ENCODE data around the gene ZNF770. TPM values are rescaled to one million over a fixed set of nuclear protein-coding genes. Genes with fewer than 3 reads are reported as not detected.
"Not testable (repeated sequence)": the region's sequence is repeated elsewhere in the genome, so short reads cannot be mapped to it uniquely, and the experiment has no call there.

The ZNF770 gene
- total and polyA plus RNA-seq, 4 donors, result 32.5 to 78.8 (median 40.8) TPM

DNA sequence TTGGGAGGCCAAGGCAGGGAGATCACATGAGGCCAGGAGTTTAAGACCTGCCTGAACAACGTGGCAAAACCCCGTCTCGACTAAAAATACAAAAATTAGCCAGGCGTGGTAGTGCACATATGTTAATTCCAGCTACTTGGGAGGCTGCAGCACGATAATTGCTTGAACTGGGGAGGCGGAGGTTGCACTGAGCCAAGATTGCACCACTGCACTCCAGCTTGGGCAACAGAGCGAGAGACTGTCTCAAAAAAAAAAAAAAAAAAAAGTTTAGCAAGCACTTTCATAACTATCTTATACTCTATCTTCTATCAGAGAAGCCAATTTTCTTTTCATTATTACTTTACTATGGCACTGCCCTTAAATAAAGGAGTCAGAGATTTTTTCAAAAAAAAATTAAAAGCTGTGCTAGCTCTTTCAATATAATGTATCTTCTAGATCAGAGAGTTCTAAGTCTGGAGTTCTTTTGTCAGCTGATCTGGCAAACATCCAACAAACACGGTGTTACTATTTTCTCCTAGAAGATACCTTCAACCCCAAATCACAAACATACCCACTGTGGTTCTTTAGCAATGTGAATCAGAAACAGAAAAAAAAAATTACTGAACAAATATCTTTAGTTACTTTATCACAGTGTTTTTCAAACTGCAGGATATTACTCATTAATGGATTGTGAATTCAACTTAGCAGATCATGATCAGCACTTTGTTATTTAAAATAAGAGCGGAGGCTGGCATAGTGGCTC lies 3.0 kb downstream of the ZNF770 start:
- Histone ChIP-seq H3K27ac (ENCODE audit: low read depth, low read length) (no peak overlapping the region), H3K36me3 (ENCODE audit: control insufficient read depth, insufficient read depth, low read length) (no peaks in the 10 kb centered on the region), H3K4me1 (ENCODE audit: control insufficient read depth, insufficient read depth, low read length) (peaks cover 7% of the 10 kb centered on the region), H3K27me3 (ENCODE audit: control insufficient read depth, insufficient read depth, low read length) (no peaks in the 10 kb centered on the region), H3K9me3 (ENCODE audit: control insufficient read depth, insufficient read depth, low read length) (no peaks in the 10 kb centered on the region), H3K4me3 (ENCODE audit: low read depth, low read length) (no peak overlapping the region)
- no peak for DNase-seq (ENCODE audit: low read depth in 4 of 6, low spot score in 6 of 6)
- 69% methylated on average over 6 of the region's 9 CpGs for WGBS (ENCODE audit: insufficient coverage)

DNA sequence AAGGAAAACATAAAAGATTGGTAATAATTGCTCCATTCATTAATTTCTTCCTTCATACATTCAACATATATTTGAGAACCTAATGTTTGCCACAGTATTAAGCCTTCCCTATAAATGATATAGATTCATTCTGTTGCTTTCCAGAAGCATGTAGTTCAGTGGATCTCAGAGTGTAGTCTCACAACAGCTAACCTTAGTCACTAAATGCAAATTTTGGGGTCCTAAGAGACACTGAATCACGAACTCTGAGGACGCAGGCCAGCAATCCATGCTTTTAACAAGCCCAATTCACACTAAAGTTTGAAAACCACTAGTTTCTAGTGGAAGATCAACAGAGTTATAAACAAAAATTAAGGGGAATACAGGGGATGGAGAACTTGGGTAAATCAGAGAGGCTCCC lies 11.3 kb downstream of the ZNF770 start:
- H3K27me3 ChIP-seq (ENCODE audit: control insufficient read depth, insufficient read depth, low read length), result no peaks in the 10 kb centered on the region
- H3K4me1 ChIP-seq (ENCODE audit: control insufficient read depth, insufficient read depth, low read length), result no peaks in the 10 kb centered on the region
- WGBS (ENCODE audit: insufficient coverage), result no CpG with 5 or more reads among the region's 2 CpGs
- no peaks in the 10 kb centered on the region for H3K9me3 ChIP-seq (ENCODE audit: control insufficient read depth, insufficient read depth, low read length)
- H3K36me3 ChIP-seq (ENCODE audit: control insufficient read depth, insufficient read depth, low read length), result no peaks in the 10 kb centered on the region
- H3K4me3 ChIP-seq (ENCODE audit: low read depth, low read length), result no peak overlapping the region
- no peak overlapping the region for H3K27ac ChIP-seq (ENCODE audit: low read depth, low read length)
- no peak for DNase-seq (ENCODE audit: low read depth in 4 of 6, low spot score in 6 of 6)

DNA sequence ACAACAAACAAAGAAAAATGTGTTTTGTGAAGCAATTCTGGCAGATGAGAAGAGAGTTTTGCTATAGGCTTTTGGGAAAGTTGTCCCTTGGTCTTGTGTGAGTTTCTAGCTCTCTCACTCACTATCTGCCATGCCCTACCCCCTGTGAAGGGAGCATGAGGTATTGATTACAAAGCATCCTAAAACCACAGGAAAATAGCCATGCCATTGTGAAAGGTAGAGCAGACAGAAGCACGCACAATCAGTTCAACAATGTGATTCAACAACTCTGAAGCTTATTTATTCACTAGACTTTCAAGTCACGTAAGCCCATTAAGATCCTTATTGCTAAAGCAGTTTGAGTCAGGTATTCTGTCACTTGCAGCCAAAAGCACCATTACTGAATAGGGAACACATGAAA lies 12.0 kb downstream of the ZNF770 start:
- H3K4me3 ChIP-seq (ENCODE audit: low read depth, low read length), result no peak overlapping the region
- no peaks in the 10 kb centered on the region for H3K36me3 ChIP-seq (ENCODE audit: control insufficient read depth, insufficient read depth, low read length)
- H3K4me1 ChIP-seq (ENCODE audit: control insufficient read depth, insufficient read depth, low read length), result no peaks in the 10 kb centered on the region
- no peak overlapping the region for H3K27ac ChIP-seq (ENCODE audit: low read depth, low read length)
- 86% methylated on average over 1 of the region's 2 CpGs for WGBS (ENCODE audit: insufficient coverage)
- H3K27me3 ChIP-seq (ENCODE audit: control insufficient read depth, insufficient read depth, low read length), result no peaks in the 10 kb centered on the region
- H3K9me3 ChIP-seq (ENCODE audit: control insufficient read depth, insufficient read depth, low read length), result no peaks in the 10 kb centered on the region
- DNase-seq (ENCODE audit: low read depth in 4 of 6, low spot score in 6 of 6), result no peak

- Histone ChIP-seq H3K4me1 (ENCODE audit: control insufficient read depth, insufficient read depth, low read length) (peaks cover 4% of the 10 kb centered on the region), H3K9me3 (ENCODE audit: control insufficient read depth, insufficient read depth, low read length) (no peaks in the 10 kb centered on the region), H3K27ac (ENCODE audit: low read depth, low read length) (no peak overlapping the region), H3K4me3 (ENCODE audit: low read depth, low read length) (no peak overlapping the region), H3K27me3 (ENCODE audit: control insufficient read depth, insufficient read depth, low read length) (no peaks in the 10 kb centered on the region), H3K36me3 (ENCODE audit: control insufficient read depth, insufficient read depth, low read length) (no peaks in the 10 kb centered on the region)
- 100% methylated on average over 1 of the region's 2 CpGs for WGBS (ENCODE audit: insufficient coverage)
- DNase-seq (ENCODE audit: low read depth in 4 of 6, low spot score in 6 of 6), result no peak
Measured at GRCh38 chr15:34973512-34973911, 14.6 kb downstream of the ZNF770 start.

- H3K9me3 ChIP-seq (ENCODE audit: control insufficient read depth, insufficient read depth, low read length); DNase-seq (ENCODE audit: low read depth in 4 of 6, low spot score in 6 of 6); H3K36me3 ChIP-seq (ENCODE audit: control insufficient read depth, insufficient read depth, low read length); H3K27me3 ChIP-seq (ENCODE audit: control insufficient read depth, insufficient read depth, low read length); H3K27ac ChIP-seq (ENCODE audit: low read depth, low read length): not testable (repeated sequence)
- H3K4me3 ChIP-seq (ENCODE audit: low read depth, low read length), result peak overlapping the region; percentile 98
- WGBS (ENCODE audit: insufficient coverage), result 68% methylated on average over 13 of the region's 21 CpGs
- peaks cover 13% of the 10 kb centered on the region for H3K4me1 ChIP-seq (ENCODE audit: control insufficient read depth, insufficient read depth, low read length)
Measured at GRCh38 chr15:34970098-34970643, 17.9 kb downstream of the ZNF770 start.

DNA sequence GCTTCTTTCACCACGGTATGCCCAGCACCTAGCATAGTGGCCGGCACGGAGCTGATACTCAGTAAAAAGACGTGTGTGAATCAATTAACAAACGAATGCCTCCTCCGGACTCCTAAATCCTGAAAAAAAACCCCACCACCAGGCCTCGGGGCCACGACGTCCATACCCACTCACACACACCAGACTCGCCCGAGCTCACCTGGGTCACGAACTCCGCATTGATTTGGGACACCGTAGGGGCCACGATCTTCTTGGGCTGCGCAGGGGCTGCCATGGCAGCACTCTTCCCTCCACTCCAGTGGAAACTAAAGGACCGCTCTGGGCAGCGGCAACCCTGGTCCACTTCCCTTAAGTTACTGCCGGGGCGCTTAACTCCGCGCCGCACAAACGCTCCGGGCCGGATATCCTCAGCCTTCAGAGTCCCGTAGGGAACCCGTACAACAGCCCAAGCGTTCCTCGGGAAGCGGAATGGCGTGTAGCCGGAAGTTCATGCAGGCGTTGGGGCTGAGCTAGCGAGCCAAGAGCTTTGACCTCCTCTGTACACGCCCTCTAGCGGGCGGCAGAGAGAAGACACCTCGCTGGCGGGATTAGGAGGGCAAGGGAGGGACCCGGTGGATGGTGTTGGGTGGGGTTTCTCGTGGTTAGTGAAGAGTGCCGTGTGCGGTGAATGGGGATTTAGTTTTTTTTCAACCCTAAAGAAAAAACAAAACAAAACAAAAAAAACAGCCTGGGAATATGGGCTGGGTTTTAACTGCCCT lies 18.6 kb downstream of the ZNF770 start, which contains the start of gene AQR:
Gene AQR (minus strand): TSS at position 403 of the 758 bp plus-strand sequence. CDS start 129 bp downstream, at position 274.
- H3K27me3 ChIP-seq (ENCODE audit: control insufficient read depth, insufficient read depth, low read length), result no peaks in the 10 kb centered on the region
- no peaks in the 10 kb centered on the region for H3K9me3 ChIP-seq (ENCODE audit: control insufficient read depth, insufficient read depth, low read length)
- DNase-seq (ENCODE audit: low read depth in 4 of 6, low spot score in 6 of 6), result peak; percentile 86 to 99 (median 91)
- no peaks in the 10 kb centered on the region for H3K36me3 ChIP-seq (ENCODE audit: control insufficient read depth, insufficient read depth, low read length)
- peak within 1 kb of the TSS; percentile 98 for H3K4me3 ChIP-seq (ENCODE audit: low read depth, low read length)
- 0% methylated on average over 35 of the region's 44 CpGs for WGBS (ENCODE audit: insufficient coverage)
- peak within 1 kb of the TSS; percentile 80 for H3K27ac ChIP-seq (ENCODE audit: low read depth, low read length)
- peaks cover 13% of the 10 kb centered on the region for H3K4me1 ChIP-seq (ENCODE audit: control insufficient read depth, insufficient read depth, low read length)

- DNase-seq (ENCODE audit: low read depth in 4 of 6, low spot score in 6 of 6), result no peak
- Histone ChIP-seq H3K27me3 (ENCODE audit: control insufficient read depth, insufficient read depth, low read length) (no peaks in the 10 kb centered on the region), H3K27ac (ENCODE audit: low read depth, low read length) (no peak overlapping the region), H3K4me3 (ENCODE audit: low read depth, low read length) (no peak overlapping the region), H3K4me1 (ENCODE audit: control insufficient read depth, insufficient read depth, low read length) (peaks cover 10% of the 10 kb centered on the region), H3K36me3 (ENCODE audit: control insufficient read depth, insufficient read depth, low read length) (peaks cover 10% of the 10 kb centered on the region), H3K9me3 (ENCODE audit: control insufficient read depth, insufficient read depth, low read length) (no peaks in the 10 kb centered on the region)
- 80% methylated on average over 2 of the region's 2 CpGs for WGBS (ENCODE audit: insufficient coverage)
Measured at GRCh38 chr15:34964277-34964676, 23.8 kb downstream of the ZNF770 start.

GRCh38 chr15:34953851-34954250 lies 34.2 kb downstream of the ZNF770 start:
- no peaks in the 10 kb centered on the region for H3K27me3 ChIP-seq (ENCODE audit: control insufficient read depth, insufficient read depth, low read length)
- no peaks in the 10 kb centered on the region for H3K4me1 ChIP-seq (ENCODE audit: control insufficient read depth, insufficient read depth, low read length)
- no peak overlapping the region for H3K27ac ChIP-seq (ENCODE audit: low read depth, low read length)
- no peak for DNase-seq (ENCODE audit: low read depth in 4 of 6, low spot score in 6 of 6)
- no peaks in the 10 kb centered on the region for H3K9me3 ChIP-seq (ENCODE audit: control insufficient read depth, insufficient read depth, low read length)
- H3K4me3 ChIP-seq (ENCODE audit: low read depth, low read length), result no peak overlapping the region
- peaks cover 14% of the 10 kb centered on the region for H3K36me3 ChIP-seq (ENCODE audit: control insufficient read depth, insufficient read depth, low read length)
- 97% methylated on average over 5 of the region's 8 CpGs for WGBS (ENCODE audit: insufficient coverage)

GRCh38 chr15:34952481-34952880 lies 35.6 kb downstream of the ZNF770 start:
- Histone ChIP-seq H3K4me3 (ENCODE audit: low read depth, low read length) (no peak overlapping the region), H3K9me3 (ENCODE audit: control insufficient read depth, insufficient read depth, low read length) (no peaks in the 10 kb centered on the region), H3K36me3 (ENCODE audit: control insufficient read depth, insufficient read depth, low read length) (peaks cover 10% of the 10 kb centered on the region), H3K4me1 (ENCODE audit: control insufficient read depth, insufficient read depth, low read length) (no peaks in the 10 kb centered on the region), H3K27me3 (ENCODE audit: control insufficient read depth, insufficient read depth, low read length) (no peaks in the 10 kb centered on the region), H3K27ac (ENCODE audit: low read depth, low read length) (no peak overlapping the region)
- DNase-seq (ENCODE audit: low read depth in 4 of 6, low spot score in 6 of 6), result no peak
